HG03139 (cell line): Measurements from ENCODE around the gene ADGRG3.

Source experiments
- ATAC-seq: cut with Tn5 transposase; IDR thresholded peaks from one replicate; pipeline ENCODE4 v1.9.1; 2021; ENCODE audit not compliant: unreplicated experiment

Gene ADGRG3

GRCh38 chr16:57734925-57735754, 67.0 kb downstream of the ADGRG3 start:
- peak; percentile 86 for ATAC-seq

GRCh38 chr16:57735755-57736418, 67.8 kb downstream of the ADGRG3 start, which contains the start of gene KATNB1:
Gene KATNB1, plus strand, starts transcription at chr16:57735770. Its CDS starts 1,474 bp downstream, at chr16:57737244.
- peak; percentile 9 for ATAC-seq

GRCh38 chr16:57736419-57737351, 68.6 kb downstream of the ADGRG3 start:
- no peak for ATAC-seq

GRCh38 chr16:57738844-57739243, 70.7 kb downstream of the ADGRG3 start:
- ATAC-seq: no peak
